ACC112 (cell line): ENCODE measurements around the gene AATF.

Experiments used
- H2AFZ ChIP-seq: fragments of 200-600 bp; sonication (generic); one replicate; pipeline ENCODE4 v1.6.0; 2017; ENCODE audit warnings: antibody characterized with exemption, low read length; ENCODE audit not compliant: unreplicated experiment
- H3K27ac ChIP-seq: fragments of 200-600 bp; sonication (generic); 2 replicates; pipeline ENCODE4 v1.5.1; 2014; ENCODE audit warnings: low read depth, mild to moderate bottlenecking, antibody characterized with exemption, low read length, moderate library complexity
- H3K27me3 ChIP-seq: fragments of 200-600 bp; sonication (generic); 2 replicates; pipeline ENCODE4 v1.6.1; 2014; ENCODE audit warnings: mild to moderate bottlenecking, antibody characterized with exemption, low read length, moderate library complexity, mixed read lengths; ENCODE audit not compliant: insufficient read depth
- H3K36me3 ChIP-seq: fragments of 200-600 bp; sonication (generic); 2 replicates; pipeline ENCODE4 v1.6.1; 2016; ENCODE audit warnings: mild to moderate bottlenecking, antibody characterized with exemption, low read length, moderate library complexity, mixed read lengths; ENCODE audit not compliant: insufficient read depth
- H3K4me1 ChIP-seq: fragments of 200-600 bp; sonication (generic); one replicate; pipeline ENCODE4 v1.6.1; 2016; ENCODE audit warnings: low read length, mixed read lengths; ENCODE audit not compliant: insufficient read depth, unreplicated experiment, control insufficient read depth
- H3K4me3 ChIP-seq: fragments of 200-600 bp; sonication (generic); 2 replicates; pipeline ENCODE4 v1.5.1; 2014; ENCODE audit warnings: mild to moderate bottlenecking, low read depth, low read length
- H3K79me2 ChIP-seq: fragments of 200-600 bp; sonication (generic); one replicate; pipeline ENCODE4 v1.6.0; 2016; ENCODE audit warnings: low read length; ENCODE audit not compliant: control insufficient read depth, unreplicated experiment, insufficient read depth

Gene AATF

DNA sequence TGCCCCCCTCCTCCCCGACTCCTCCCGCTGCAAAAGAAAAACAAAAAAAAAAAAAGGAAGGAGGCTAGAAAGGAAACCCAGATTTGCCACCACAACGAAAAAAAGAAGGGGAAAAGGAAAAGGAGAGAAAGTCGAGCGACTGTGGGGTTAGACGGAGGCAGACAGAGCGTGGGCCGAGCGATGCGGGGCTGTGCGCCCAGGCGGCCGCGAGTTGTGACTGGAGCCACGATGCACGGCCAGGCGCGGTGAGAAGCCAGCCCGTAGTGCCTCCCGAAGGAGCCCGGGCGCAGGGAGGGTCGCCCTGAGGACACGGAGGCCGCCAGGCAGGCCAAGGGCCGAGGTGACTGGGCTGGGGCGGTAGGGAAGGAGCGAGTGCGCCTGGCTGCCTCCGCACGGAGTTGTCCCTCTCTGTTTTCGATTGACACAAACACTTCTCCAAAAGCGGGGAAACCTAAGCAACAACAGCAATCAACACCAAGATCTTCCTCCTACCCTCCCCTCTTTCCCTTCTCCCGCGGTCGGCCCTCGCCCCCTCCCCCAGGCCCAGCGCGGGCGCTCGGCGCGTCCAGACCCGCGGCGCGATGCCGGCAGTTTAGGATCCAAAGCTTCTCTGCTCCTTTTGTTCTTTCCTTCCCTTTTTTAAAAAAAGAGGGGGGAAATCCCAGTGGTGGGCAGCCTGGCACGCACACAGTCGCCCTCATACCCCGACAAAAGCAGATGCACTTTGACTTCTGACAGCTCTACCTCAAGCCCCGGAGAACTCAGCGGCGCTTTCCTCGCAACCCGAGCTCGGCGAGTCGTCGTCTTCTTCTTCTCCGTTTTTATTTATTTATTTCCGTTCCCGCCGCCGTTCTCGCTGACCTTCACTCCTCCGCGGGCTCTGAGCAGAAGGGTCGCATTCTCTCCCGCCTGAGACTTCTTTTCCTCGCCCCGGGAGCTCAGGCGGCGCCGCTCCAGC, 11.5 kb upstream of the AATF start, which contains the start of gene LHX1:
Gene LHX1, plus strand, starts transcription at position 475 of the 958 bp plus-strand sequence. CDS start 723 bp downstream, outside the sequence.
- H3K4me3 ChIP-seq: no peak within 1 kb of the TSS
- no peak within 1 kb of the TSS for H3K27ac ChIP-seq
- H3K4me1 ChIP-seq: no peaks in the 10 kb centered on the region
- no peaks in the 10 kb centered on the region for H3K36me3 ChIP-seq
- H2AFZ ChIP-seq: no peak within 1 kb of the TSS
- H3K79me2 ChIP-seq: no peaks in the 10 kb centered on the region
- peaks cover 97% of the 10 kb centered on the region for H3K27me3 ChIP-seq

DNA sequence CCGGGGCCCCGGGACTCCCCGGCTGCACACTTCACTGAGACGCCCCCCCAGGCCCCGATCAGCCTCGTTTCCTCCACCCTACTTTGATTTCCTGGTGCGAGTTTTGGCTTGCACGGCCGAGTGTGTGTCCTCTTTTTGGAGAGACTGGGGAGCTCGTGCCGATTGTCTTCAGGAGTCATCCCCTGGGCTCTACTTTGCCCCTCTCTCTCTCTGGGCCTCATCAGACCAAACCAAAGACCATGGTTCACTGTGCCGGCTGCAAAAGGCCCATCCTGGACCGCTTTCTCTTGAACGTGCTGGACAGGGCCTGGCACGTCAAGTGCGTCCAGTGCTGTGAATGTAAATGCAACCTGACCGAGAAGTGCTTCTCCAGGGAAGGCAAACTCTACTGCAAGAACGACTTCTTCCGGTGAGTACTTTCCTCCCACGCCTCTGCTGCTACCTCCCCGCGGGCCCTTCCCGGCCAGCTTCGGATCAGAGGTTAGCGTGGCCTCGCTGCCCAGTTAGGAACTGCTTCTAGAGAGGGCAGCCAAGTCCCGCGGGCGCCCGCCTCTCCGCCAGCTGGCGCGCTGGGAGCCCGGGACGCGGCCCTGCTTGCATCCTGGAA, 10.7 kb upstream of the AATF start:
- no peak overlapping the region for H3K27ac ChIP-seq
- no peak overlapping the region for H3K4me3 ChIP-seq
- H3K79me2 ChIP-seq: no peaks in the 10 kb centered on the region
- H3K36me3 ChIP-seq: no peaks in the 10 kb centered on the region
- H2AFZ ChIP-seq: no peak overlapping the region
- peaks cover 99% of the 10 kb centered on the region for H3K27me3 ChIP-seq
- no peaks in the 10 kb centered on the region for H3K4me1 ChIP-seq

DNA sequence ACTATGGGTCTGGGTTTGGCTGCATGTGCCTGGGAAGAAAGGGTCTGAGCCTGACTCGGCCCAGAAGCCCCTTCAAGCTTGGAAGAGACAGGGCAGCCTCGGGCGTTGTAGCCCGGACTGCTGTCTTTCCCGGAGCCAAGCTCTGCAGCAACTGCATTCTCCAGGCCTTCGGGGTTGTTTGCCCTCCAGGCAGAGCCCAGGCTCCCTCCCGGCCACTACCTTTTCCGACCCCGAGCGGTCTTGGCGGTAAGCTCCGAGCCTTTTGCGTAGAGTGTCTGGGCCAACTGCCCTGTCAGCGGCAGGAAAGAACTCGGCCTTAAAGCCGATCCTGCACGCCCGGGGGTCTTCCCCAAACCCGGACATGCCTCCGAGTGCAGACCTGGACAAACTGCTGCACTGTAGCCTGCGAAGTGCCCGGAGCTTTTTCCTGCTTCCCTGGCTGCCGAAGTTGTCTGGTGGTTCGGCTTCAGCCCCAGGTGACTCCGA, 10.1 kb upstream of the AATF start:
- H2AFZ ChIP-seq: no peak overlapping the region
- peaks cover 99% of the 10 kb centered on the region for H3K27me3 ChIP-seq
- no peak overlapping the region for H3K27ac ChIP-seq
- no peaks in the 10 kb centered on the region for H3K79me2 ChIP-seq
- H3K36me3 ChIP-seq: no peaks in the 10 kb centered on the region
- no peak overlapping the region for H3K4me3 ChIP-seq
- H3K4me1 ChIP-seq: no peaks in the 10 kb centered on the region

DNA sequence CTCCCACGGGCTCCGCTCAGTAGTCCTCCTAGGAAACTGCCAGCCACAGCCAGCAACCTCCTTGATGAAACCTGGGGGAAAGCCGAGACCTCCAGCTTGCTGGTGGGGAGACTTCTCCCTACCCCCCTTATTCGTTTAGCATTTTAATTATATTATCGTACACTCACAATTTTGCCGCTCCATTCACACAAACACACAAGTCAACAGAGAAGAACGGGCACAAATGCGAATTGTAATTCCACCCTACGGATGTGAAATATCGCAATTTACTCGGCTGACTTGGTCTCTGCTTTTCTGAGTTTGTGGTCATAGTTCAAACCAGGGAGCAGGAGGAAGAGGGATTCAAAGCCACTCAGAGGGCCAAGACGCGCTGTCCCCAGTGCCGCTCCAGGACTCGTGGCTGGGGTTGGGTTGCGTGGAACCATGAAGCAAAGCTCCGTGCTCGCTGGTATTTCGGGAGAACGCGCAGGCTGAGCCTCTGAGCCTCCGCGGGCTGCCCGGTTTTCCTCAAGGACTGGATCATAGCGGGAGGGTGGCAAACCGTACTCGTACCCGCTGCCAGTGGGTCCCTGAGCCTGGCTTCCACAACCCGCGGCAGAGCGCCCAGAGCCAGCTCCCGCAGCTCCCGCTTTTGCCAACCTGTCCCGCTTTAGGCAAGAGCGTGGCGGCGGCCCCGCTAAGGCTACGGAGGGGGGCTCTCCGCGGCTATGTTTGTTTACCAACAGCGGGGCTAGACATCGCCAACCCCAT, 9.5 kb upstream of the AATF start:
- no peak overlapping the region for H3K27ac ChIP-seq
- peaks cover 99% of the 10 kb centered on the region for H3K27me3 ChIP-seq
- H3K36me3 ChIP-seq: no peaks in the 10 kb centered on the region
- no peak overlapping the region for H2AFZ ChIP-seq
- no peaks in the 10 kb centered on the region for H3K79me2 ChIP-seq
- no peaks in the 10 kb centered on the region for H3K4me1 ChIP-seq
- H3K4me3 ChIP-seq: no peak overlapping the region

DNA sequence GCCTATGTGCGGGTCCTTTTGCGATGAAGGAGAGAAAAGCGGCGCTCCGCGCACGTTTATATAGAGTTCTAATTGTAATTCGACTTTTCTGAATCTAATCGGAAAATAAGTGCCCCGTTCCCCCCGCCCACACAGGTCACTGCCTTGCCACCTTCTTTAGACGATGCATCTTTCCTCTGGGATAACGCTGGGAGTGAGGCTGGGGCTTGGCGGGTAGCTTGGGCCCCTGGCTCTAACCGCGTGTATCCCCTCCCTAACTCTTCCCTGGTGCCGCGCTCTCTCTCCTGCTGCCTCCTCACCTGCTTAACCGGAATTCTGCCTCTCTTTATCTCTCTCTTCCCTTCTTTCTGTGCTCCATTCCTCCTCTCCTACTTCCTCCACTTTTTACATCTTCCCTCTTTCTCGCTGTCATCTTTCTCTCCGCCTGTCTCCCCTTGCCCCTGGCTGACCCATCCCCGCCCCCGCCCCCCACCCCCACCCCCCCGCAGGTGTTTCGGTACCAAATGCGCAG, 8.9 kb upstream of the AATF start:
- Histone ChIP-seq H3K79me2 (no peaks in the 10 kb centered on the region), H2AFZ (no peak overlapping the region), H3K27ac (no peak overlapping the region), H3K4me1 (no peaks in the 10 kb centered on the region), H3K27me3 (peaks cover 99% of the 10 kb centered on the region), H3K4me3 (no peak overlapping the region), H3K36me3 (no peaks in the 10 kb centered on the region)

DNA sequence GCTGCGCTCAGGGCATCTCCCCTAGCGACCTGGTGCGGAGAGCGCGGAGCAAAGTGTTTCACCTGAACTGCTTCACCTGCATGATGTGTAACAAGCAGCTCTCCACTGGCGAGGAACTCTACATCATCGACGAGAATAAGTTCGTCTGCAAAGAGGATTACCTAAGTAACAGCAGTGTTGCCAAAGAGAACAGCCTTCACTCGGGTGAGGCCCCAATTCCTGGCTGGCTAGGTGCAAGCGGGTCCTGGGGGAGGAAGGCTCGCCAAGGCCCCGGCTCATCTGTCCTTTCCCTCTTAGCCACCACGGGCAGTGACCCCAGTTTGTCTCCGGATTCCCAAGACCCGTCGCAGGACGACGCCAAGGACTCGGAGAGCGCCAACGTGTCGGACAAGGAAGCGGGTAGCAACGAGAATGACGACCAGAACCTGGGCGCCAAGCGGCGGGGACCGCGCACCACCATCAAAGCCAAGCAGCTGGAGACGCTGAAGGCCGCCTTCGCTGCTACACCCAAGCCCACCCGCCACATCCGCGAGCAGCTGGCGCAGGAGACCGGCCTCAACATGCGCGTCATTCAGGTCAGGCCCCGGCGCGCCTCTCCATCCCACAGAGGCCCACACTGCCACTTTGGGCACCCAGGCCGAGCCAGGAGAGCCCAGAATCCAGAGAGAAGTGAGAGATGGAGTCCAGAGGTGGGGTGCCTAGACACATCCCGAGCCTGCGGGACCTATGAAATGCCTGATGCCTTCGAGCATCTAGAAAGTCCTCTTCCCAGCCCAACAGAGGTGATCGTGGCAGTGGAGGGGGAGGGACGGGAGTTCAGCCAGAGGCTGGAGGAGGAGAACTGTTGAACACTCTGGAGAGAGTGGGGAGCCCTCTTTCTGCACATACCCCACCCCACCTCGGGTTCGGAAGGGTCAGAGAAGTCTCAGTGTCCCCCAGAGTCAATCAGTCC, 8.2 kb upstream of the AATF start:
- H3K4me1 ChIP-seq: no peaks in the 10 kb centered on the region
- H3K27me3 ChIP-seq: peaks cover 99% of the 10 kb centered on the region
- H3K4me3 ChIP-seq: no peak overlapping the region
- H3K27ac ChIP-seq: no peak overlapping the region
- no peak overlapping the region for H2AFZ ChIP-seq
- H3K79me2 ChIP-seq: no peaks in the 10 kb centered on the region
- H3K36me3 ChIP-seq: no peaks in the 10 kb centered on the region

DNA sequence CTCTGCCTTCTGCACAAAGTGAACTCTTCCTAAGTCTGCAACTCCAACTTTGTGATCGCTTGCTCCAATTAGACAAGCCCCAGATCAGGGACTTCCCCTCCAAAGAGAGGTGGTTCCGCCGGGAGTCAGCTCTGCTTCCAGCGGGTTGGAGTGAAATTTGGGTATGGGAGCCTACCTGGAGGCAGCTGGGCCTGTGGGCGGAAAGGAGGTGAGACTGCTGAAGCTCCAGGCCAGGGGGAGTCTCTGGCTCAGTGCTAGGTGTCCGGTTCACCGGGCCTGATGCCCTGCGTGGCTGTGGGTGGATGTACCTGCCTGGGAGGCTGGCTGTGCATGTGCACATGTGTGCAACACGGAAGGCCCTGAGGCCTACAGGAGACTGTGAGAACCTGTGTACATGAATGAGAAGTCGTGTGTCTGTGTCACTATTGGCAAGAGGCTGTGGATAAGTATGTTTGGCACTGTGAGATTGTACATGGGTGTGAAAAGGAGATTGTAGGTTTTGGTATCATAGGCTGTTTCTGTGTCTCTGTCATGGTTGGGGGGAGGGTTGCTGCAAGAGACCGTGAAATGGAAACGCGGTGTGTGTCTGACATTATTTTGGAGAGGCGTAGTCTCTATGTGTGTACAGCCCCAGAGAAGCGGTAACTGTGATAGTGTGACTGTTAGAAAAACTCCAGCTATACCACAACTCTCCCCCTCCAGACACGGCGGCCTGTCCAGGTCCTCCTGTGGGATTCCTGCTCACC, 7.3 kb upstream of the AATF start:
- Histone ChIP-seq H2AFZ (no peak overlapping the region), H3K4me1 (no peaks in the 10 kb centered on the region), H3K36me3 (no peaks in the 10 kb centered on the region), H3K79me2 (no peaks in the 10 kb centered on the region), H3K27me3 (peaks cover 99% of the 10 kb centered on the region), H3K4me3 (no peak overlapping the region), H3K27ac (no peak overlapping the region)

DNA sequence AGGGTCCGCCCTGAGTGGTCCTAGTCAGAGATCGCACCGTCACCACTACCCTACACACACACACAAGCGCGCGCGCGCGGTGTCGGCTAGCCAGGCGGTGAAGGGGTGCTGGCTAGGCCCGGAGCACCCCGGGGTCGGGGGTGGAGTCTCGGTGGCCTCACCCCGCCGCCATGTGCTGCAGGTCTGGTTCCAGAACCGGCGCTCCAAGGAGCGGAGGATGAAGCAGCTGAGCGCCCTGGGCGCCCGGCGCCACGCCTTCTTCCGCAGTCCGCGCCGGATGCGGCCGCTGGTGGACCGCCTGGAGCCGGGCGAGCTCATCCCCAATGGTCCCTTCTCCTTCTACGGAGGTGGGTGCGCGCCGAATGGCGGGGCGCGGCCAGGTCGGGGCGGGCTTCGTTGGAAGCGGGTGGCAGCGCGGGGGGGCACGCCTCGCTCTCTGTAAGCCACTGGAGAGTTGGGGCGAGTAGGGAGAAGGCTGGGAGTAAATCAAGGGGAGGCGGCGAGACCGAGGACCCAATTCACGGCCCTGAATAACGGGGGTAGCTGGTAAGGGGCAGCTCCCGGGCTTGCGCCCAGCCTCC, 6.6 kb upstream of the AATF start:
- no peak overlapping the region for H3K4me3 ChIP-seq

DNA sequence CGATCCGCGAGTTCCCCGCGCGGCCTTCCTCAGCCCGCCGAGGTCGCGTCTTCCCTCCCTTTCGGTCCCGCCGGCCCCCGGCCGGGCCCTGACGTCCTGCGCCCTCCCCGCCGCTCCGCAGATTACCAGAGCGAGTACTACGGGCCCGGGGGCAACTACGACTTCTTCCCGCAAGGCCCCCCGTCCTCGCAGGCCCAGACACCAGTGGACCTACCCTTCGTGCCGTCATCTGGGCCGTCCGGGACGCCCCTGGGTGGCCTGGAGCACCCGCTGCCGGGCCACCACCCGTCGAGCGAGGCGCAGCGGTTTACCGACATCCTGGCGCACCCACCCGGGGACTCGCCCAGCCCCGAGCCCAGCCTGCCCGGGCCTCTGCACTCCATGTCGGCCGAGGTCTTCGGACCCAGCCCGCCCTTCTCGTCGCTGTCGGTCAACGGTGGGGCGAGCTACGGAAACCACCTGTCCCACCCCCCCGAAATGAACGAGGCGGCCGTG, 6.1 kb upstream of the AATF start:
- Histone ChIP-seq H3K36me3 (no peaks in the 10 kb centered on the region), H3K4me3 (no peak overlapping the region), H3K27ac (no peak overlapping the region), H3K4me1 (no peaks in the 10 kb centered on the region), H3K27me3 (peaks cover 99% of the 10 kb centered on the region), H2AFZ (no peak overlapping the region), H3K79me2 (no peaks in the 10 kb centered on the region)

More for the DNA sequence above, 6.6 kb upstream of the AATF start:
- Histone ChIP-seq H2AFZ (no peak overlapping the region), H3K4me1 (no peaks in the 10 kb centered on the region), H3K36me3 (no peaks in the 10 kb centered on the region), H3K27ac (no peak overlapping the region), H3K79me2 (no peaks in the 10 kb centered on the region), H3K27me3 (peaks cover 99% of the 10 kb centered on the region)
